Liver (tissue), 3 donors: ENCODE results near the gene RFPL2.

Experiments used
- EGR1 ChIP-seq, 2 donors: IDR thresholded peaks; 2 replicates each; pipeline ENCODE4 v1.6.1; 2016 to 2018; ENCODE audit warnings: antibody characterized with exemption in 2 of 2, low read depth in 2 of 2
- GABPA ChIP-seq, 2 donors: IDR thresholded peaks in 1 of 2; conservative IDR thresholded peaks in 1 of 2; 2 replicates each; pipeline ENCODE4 v1.6.1; 2016; ENCODE audit warnings: antibody characterized with exemption in 2 of 2, mild to moderate bottlenecking in 1 of 2, moderate library complexity in 1 of 2
- RAD21 ChIP-seq, 2 donors: IDR thresholded peaks; 2 replicates each; pipeline ENCODE4 v1.6.1; 2016; ENCODE audit warnings: antibody characterized with exemption in 2 of 2, mild to moderate bottlenecking in 2 of 2
- YY1 ChIP-seq: IDR thresholded peaks from 2 replicates; pipeline ENCODE4 v1.6.1; 2016; ENCODE audit warnings: antibody characterized with exemption, mild to moderate bottlenecking
- TF ChIP-seq, protein P1 (sequence below): fragments of 150-350 bp; IDR thresholded peaks from 2 replicates; pipeline ENCODE4 v1.5.1; 2017; ENCODE audit warnings: improper control_type of control experiment, low read depth, low read length; ENCODE audit not compliant: missing input control
- TF ChIP-seq, protein P2 (sequence below): IDR thresholded peaks from 2 replicates; pipeline ENCODE4 v1.6.1; 2016; ENCODE audit warnings: antibody characterized with exemption, mild to moderate bottlenecking
- TF ChIP-seq, protein P3 (sequence below): IDR thresholded peaks from 2 replicates; pipeline ENCODE4 v1.6.1; 2016; ENCODE audit warnings: antibody characterized with exemption
- TF ChIP-seq, protein P4 (sequence below): IDR thresholded peaks from 2 replicates; pipeline ENCODE4 v1.6.1; 2016; ENCODE audit warnings: antibody characterized with exemption
- donor health status: healthy.
- donor health status: healthy.

DNA sequence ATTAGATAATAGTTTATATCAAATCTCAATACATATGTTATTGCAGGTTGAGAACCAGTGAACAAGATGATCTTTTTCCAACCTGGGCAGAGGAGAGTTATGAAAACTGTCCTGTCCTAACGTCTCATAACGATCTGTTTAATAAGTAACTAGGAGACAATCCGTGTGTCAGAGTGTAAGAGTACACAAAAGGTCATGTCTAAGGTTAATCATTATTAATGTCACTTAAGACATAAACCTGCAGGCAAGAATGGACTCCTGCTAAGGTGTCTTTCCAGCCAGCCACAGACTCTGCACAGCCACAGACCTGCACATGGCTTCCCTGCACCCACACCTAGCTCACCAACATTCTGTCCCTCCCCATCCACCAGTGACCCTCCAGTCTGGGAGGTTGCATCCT is 40.2 kb upstream of the RFPL2 start:
- TF ChIP-seq, protein P1, sequence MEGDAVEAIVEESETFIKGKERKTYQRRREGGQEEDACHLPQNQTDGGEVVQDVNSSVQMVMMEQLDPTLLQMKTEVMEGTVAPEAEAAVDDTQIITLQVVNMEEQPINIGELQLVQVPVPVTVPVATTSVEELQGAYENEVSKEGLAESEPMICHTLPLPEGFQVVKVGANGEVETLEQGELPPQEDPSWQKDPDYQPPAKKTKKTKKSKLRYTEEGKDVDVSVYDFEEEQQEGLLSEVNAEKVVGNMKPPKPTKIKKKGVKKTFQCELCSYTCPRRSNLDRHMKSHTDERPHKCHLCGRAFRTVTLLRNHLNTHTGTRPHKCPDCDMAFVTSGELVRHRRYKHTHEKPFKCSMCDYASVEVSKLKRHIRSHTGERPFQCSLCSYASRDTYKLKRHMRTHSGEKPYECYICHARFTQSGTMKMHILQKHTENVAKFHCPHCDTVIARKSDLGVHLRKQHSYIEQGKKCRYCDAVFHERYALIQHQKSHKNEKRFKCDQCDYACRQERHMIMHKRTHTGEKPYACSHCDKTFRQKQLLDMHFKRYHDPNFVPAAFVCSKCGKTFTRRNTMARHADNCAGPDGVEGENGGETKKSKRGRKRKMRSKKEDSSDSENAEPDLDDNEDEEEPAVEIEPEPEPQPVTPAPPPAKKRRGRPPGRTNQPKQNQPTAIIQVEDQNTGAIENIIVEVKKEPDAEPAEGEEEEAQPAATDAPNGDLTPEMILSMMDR = no peak
- TF ChIP-seq, protein P2, sequence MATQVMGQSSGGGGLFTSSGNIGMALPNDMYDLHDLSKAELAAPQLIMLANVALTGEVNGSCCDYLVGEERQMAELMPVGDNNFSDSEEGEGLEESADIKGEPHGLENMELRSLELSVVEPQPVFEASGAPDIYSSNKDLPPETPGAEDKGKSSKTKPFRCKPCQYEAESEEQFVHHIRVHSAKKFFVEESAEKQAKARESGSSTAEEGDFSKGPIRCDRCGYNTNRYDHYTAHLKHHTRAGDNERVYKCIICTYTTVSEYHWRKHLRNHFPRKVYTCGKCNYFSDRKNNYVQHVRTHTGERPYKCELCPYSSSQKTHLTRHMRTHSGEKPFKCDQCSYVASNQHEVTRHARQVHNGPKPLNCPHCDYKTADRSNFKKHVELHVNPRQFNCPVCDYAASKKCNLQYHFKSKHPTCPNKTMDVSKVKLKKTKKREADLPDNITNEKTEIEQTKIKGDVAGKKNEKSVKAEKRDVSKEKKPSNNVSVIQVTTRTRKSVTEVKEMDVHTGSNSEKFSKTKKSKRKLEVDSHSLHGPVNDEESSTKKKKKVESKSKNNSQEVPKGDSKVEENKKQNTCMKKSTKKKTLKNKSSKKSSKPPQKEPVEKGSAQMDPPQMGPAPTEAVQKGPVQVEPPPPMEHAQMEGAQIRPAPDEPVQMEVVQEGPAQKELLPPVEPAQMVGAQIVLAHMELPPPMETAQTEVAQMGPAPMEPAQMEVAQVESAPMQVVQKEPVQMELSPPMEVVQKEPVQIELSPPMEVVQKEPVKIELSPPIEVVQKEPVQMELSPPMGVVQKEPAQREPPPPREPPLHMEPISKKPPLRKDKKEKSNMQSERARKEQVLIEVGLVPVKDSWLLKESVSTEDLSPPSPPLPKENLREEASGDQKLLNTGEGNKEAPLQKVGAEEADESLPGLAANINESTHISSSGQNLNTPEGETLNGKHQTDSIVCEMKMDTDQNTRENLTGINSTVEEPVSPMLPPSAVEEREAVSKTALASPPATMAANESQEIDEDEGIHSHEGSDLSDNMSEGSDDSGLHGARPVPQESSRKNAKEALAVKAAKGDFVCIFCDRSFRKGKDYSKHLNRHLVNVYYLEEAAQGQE = no peak
- no peak for TF ChIP-seq EGR1 (IDR thresholded peaks at IDR 0.05; ENCODE audit: low read depth in 2 of 2)
- TF ChIP-seq, protein P3, sequence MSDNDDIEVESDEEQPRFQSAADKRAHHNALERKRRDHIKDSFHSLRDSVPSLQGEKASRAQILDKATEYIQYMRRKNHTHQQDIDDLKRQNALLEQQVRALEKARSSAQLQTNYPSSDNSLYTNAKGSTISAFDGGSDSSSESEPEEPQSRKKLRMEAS = no peak
- TF ChIP-seq, protein P4, sequence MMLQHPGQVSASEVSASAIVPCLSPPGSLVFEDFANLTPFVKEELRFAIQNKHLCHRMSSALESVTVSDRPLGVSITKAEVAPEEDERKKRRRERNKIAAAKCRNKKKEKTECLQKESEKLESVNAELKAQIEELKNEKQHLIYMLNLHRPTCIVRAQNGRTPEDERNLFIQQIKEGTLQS = no peak
- no peak for TF ChIP-seq GABPA (IDR thresholded peaks at IDR 0.05 in 1 of 2, conservative IDR thresholded peaks at IDR 0.05 in 1 of 2)
- no peak for TF ChIP-seq RAD21 (IDR thresholded peaks at IDR 0.05)
- TF ChIP-seq YY1 = no peak
